Astrocyte (in vitro differentiated cells and primary cell): ENCODE data around the gene ATP4B. TPM values are rescaled to one million over a fixed set of nuclear protein-coding genes. Genes with fewer than 3 reads are reported as not detected.

Source experiments
- DNase-seq: peaks from one replicate; pipeline ENCODE4 v3.0.0-alpha.2; 2010; ENCODE audit warnings: low read depth
- FAIRE-seq: peaks from 2 replicates; lab custom pipeline; 2011; peaks lifted over from hg19 to GRCh38; lab: Jason Lieb, UNC
- H2AFZ ChIP-seq: 2 replicates; pipeline ENCODE4 v1.6.0; 2012; ENCODE audit warnings: low read depth, low read length, inconsistent platforms
- H3K27ac ChIP-seq: 2 replicates; pipeline ENCODE4 v1.5.1; 2011; ENCODE audit warnings: low read depth, low read length, inconsistent platforms
- H3K27me3 ChIP-seq: 2 replicates; pipeline ENCODE4 v1.6.0; 2011; ENCODE audit warnings: low read length, inconsistent platforms; ENCODE audit not compliant: insufficient read depth
- H3K36me3 ChIP-seq: 2 replicates; pipeline ENCODE4 v1.5.1; 2011; ENCODE audit warnings: low read length, inconsistent platforms; ENCODE audit not compliant: insufficient read depth
- H3K4me1 ChIP-seq: 2 replicates; pipeline ENCODE4 v1.5.1; 2011; ENCODE audit warnings: low read length, inconsistent platforms; ENCODE audit not compliant: insufficient read depth
- H3K4me2 ChIP-seq: 2 replicates; pipeline ENCODE4 v1.6.0; 2012; ENCODE audit warnings: low read length, inconsistent platforms
- H3K4me3 ChIP-seq: 2 replicates; pipeline ENCODE4 v1.5.1; 2011; ENCODE audit warnings: low read depth, mild to moderate bottlenecking, low read length, inconsistent platforms; ENCODE audit not compliant: insufficient read depth
- H3K79me2 ChIP-seq: 2 replicates; pipeline ENCODE4 v1.6.0; 2012; ENCODE audit warnings: mild to moderate bottlenecking, low read length, inconsistent platforms; ENCODE audit not compliant: insufficient read depth
- H3K9ac ChIP-seq: 2 replicates; pipeline ENCODE4 v1.6.0; 2012; ENCODE audit warnings: mild to moderate bottlenecking, low read length, inconsistent platforms
- H3K9me3 ChIP-seq: 2 replicates; pipeline ENCODE4 v1.5.1; 2012; ENCODE audit warnings: low read depth, mild to moderate bottlenecking, low read length, inconsistent platforms; ENCODE audit not compliant: insufficient read depth
- H4K20me1 ChIP-seq: 2 replicates; pipeline ENCODE4 v1.6.0; 2012; ENCODE audit warnings: low read length, inconsistent platforms; ENCODE audit not compliant: insufficient read depth
- H3K27ac Mint-ChIP-seq: one replicate; pipeline ENCODE4 v1.8.0; 2021; ENCODE audit warnings: mild to moderate bottlenecking, mixed read lengths; ENCODE audit not compliant: unreplicated experiment
- H3K27me3 Mint-ChIP-seq: one replicate; pipeline ENCODE4 v1.8.0; 2021; ENCODE audit warnings: low read depth, mixed read lengths; ENCODE audit not compliant: unreplicated experiment
- H3K36me3 Mint-ChIP-seq: one replicate; pipeline ENCODE4 v1.8.0; 2021; ENCODE audit warnings: low read depth, mixed read lengths; ENCODE audit not compliant: unreplicated experiment
- H3K4me1 Mint-ChIP-seq: one replicate; pipeline ENCODE4 v1.8.0; 2021; ENCODE audit warnings: low read depth, mixed read lengths; ENCODE audit not compliant: unreplicated experiment
- H3K4me3 Mint-ChIP-seq: one replicate; pipeline ENCODE4 v1.8.0; 2021; ENCODE audit warnings: mild to moderate bottlenecking, moderate library complexity, mixed read lengths; ENCODE audit not compliant: unreplicated experiment
- H3K9me3 Mint-ChIP-seq: one replicate; pipeline ENCODE4 v1.8.0; 2021; ENCODE audit warnings: mild to moderate bottlenecking, mixed read lengths; ENCODE audit not compliant: unreplicated experiment
- CTCF ChIP-seq: IDR thresholded peaks from 2 replicates; pipeline ENCODE4 v1.5.1; 2011; ENCODE audit warnings: low read depth, mild to moderate bottlenecking, inconsistent platforms, low read length, moderate library complexity; ENCODE audit not compliant: insufficient read depth
- EZH2 ChIP-seq: IDR thresholded peaks from 2 replicates; pipeline ENCODE4 v1.6.1; 2012; ENCODE audit warnings: mild to moderate bottlenecking, low read length, inconsistent platforms; ENCODE audit not compliant: insufficient read depth
- total RNA-seq: library from RNA; stranded (reverse); gene quantifications from 2 replicates; pipeline ENCODE4 v1.2.1, GENCODE V29; 2021

The ATP4B gene
- total RNA-seq, 1 donor from 2014 or later: not detected

- H3K4me3 Mint-ChIP-seq: no peak overlapping the region
- no peak for FAIRE-seq
- H3K27me3 ChIP-seq: no peaks in the 10 kb centered on the region
- no peak overlapping the region for H3K4me2 ChIP-seq
- peaks cover 3% of the 10 kb centered on the region for H3K36me3 Mint-ChIP-seq
- H3K27ac Mint-ChIP-seq: no peak overlapping the region
- no peaks in the 10 kb centered on the region for H3K27me3 Mint-ChIP-seq
- H2AFZ ChIP-seq: no peak overlapping the region
- peaks cover 66% of the 10 kb centered on the region for H3K79me2 ChIP-seq
- no peak for DNase-seq
- TF ChIP-seq CTCF (no peak), EZH2 (no peak)
- H3K4me1 Mint-ChIP-seq: peaks cover 10% of the 10 kb centered on the region
- no peaks in the 10 kb centered on the region for H3K9me3 ChIP-seq
- peaks cover 68% of the 10 kb centered on the region for H4K20me1 ChIP-seq
- no peak overlapping the region for H3K4me3 ChIP-seq
- no peak overlapping the region for H3K27ac ChIP-seq
- H3K4me1 ChIP-seq: peaks cover 10% of the 10 kb centered on the region
- H3K36me3 ChIP-seq: no peaks in the 10 kb centered on the region
- no peaks in the 10 kb centered on the region for H3K9me3 Mint-ChIP-seq
- H3K9ac ChIP-seq: no peak overlapping the region
These were observed 39.5 kb downstream of the ATP4B start for GRCh38 chr13:113618455-113618854.

- no peak overlapping the region for H2AFZ ChIP-seq
- no peak overlapping the region for H3K4me2 ChIP-seq
- TF ChIP-seq CTCF (no peak), EZH2 (no peak)
- Mint-ChIP-seq H3K27ac (no peak overlapping the region), H3K4me3 (peak overlapping the region; percentile 51), H3K4me1 (peaks cover 10% of the 10 kb centered on the region), H3K36me3 (peaks cover 3% of the 10 kb centered on the region), H3K9me3 (no peaks in the 10 kb centered on the region), H3K27me3 (no peaks in the 10 kb centered on the region)
- no peaks in the 10 kb centered on the region for H3K36me3 ChIP-seq
- no peaks in the 10 kb centered on the region for H3K9me3 ChIP-seq
- peaks cover 73% of the 10 kb centered on the region for H4K20me1 ChIP-seq
- peaks cover 10% of the 10 kb centered on the region for H3K4me1 ChIP-seq
- no peak overlapping the region for H3K4me3 ChIP-seq
- H3K9ac ChIP-seq: no peak overlapping the region
- FAIRE-seq (no peak), DNase-seq (no peak)
- peaks cover 70% of the 10 kb centered on the region for H3K79me2 ChIP-seq
- H3K27me3 ChIP-seq: no peaks in the 10 kb centered on the region
- H3K27ac ChIP-seq: no peak overlapping the region
These were observed 40.0 kb downstream of the ATP4B start for GRCh38 chr13:113617961-113618360.

- H3K4me1 ChIP-seq: peaks cover 10% of the 10 kb centered on the region
- H3K9ac ChIP-seq: no peak overlapping the region
- H3K4me3 ChIP-seq: no peak overlapping the region
- peak; percentile 69 for DNase-seq
- H3K9me3 Mint-ChIP-seq: no peaks in the 10 kb centered on the region
- H3K4me1 Mint-ChIP-seq: peaks cover 10% of the 10 kb centered on the region
- peak overlapping the region; percentile 23 for H3K4me3 Mint-ChIP-seq
- peaks cover 74% of the 10 kb centered on the region for H4K20me1 ChIP-seq
- peaks cover 7% of the 10 kb centered on the region for H3K36me3 Mint-ChIP-seq
- no peak for TF ChIP-seq EZH2
- TF ChIP-seq CTCF: no peak
- H3K9me3 ChIP-seq: no peaks in the 10 kb centered on the region
- no peaks in the 10 kb centered on the region for H3K27me3 Mint-ChIP-seq
- no peaks in the 10 kb centered on the region for H3K36me3 ChIP-seq
- peaks cover 78% of the 10 kb centered on the region for H3K79me2 ChIP-seq
- H3K27me3 ChIP-seq: no peaks in the 10 kb centered on the region
- no peak overlapping the region for H3K27ac ChIP-seq
- peak overlapping the region; percentile 13 for H3K4me2 ChIP-seq
- no peak for FAIRE-seq
- H2AFZ ChIP-seq: no peak overlapping the region
- peak overlapping the region; percentile 55 for H3K27ac Mint-ChIP-seq
These were observed 40.8 kb downstream of the ATP4B start for GRCh38 chr13:113616991-113617749.
